Measurements from ENCODE around the gene SFMBT2.

The SFMBT2 gene

DNA sequence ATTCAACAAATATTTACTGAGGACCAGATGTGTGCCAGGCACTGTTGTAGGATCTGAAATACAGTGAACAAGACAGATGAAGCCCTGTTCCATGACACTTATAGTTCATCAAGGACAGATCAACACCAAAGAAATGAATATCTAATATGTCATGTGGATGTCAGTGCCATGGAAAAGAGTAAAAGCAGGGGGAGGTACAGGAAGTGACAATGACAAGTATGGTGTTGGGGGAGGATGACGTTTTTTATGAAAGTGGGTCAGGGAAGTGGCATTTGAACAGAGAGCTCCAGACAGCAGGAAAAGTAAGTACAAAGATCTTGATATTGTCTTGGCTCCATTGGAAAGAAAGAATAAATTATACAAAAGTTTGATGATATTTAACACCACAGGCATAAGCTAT is 7.0 kb upstream of the SFMBT2 start:
- TF ChIP-seq, protein P1, sequence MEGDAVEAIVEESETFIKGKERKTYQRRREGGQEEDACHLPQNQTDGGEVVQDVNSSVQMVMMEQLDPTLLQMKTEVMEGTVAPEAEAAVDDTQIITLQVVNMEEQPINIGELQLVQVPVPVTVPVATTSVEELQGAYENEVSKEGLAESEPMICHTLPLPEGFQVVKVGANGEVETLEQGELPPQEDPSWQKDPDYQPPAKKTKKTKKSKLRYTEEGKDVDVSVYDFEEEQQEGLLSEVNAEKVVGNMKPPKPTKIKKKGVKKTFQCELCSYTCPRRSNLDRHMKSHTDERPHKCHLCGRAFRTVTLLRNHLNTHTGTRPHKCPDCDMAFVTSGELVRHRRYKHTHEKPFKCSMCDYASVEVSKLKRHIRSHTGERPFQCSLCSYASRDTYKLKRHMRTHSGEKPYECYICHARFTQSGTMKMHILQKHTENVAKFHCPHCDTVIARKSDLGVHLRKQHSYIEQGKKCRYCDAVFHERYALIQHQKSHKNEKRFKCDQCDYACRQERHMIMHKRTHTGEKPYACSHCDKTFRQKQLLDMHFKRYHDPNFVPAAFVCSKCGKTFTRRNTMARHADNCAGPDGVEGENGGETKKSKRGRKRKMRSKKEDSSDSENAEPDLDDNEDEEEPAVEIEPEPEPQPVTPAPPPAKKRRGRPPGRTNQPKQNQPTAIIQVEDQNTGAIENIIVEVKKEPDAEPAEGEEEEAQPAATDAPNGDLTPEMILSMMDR (IDR thresholded peaks at IDR 0.05; ENCODE audit: low read depth, low read length, missing control alignments): no peak
- in situ Hi-C loops (cut with HindIII; ENCODE audit: low sequenced_read_pairs): no loop called here
- no peak for DNase-seq (ENCODE audit: low read depth)

DNA sequence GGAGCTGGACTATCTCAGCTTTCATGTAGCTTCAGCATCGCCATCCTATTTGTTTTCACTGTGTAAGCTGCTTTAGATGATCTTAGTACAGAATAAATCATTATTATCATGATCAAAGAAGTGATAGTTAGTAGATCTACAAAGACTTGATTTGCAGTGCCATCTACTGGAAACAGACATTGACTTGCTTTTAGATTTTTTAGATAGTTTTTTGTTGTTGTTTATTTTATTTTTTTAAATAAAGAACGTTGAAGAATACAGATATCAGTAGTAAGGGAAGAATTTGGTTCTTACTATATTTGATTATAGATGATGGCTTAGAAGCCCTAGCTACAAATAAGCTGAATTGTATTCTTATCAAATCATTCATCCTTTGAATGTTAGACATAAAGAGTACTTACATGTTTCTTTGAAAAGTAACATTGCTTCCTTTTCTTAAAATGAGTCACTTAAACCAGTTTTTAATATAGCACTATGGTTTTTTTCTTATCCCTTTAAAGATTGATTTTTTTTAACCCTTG is 6.3 kb upstream of the SFMBT2 start:
- no peak overlapping the region for H3K4me3 ChIP-seq (ENCODE audit: low read depth, low read length)
- DNase-seq (ENCODE audit: low read depth): peak; percentile 53
- TF ChIP-seq, protein P1 (IDR thresholded peaks at IDR 0.05; ENCODE audit: low read depth, low read length, missing control alignments): peak; percentile 28
- in situ Hi-C loops (cut with HindIII; ENCODE audit: low sequenced_read_pairs): no loop called here

More for the DNA sequence above, 7.0 kb upstream of the SFMBT2 start:
- no peak overlapping the region for H3K4me3 ChIP-seq (ENCODE audit: low read depth, low read length)

DNA sequence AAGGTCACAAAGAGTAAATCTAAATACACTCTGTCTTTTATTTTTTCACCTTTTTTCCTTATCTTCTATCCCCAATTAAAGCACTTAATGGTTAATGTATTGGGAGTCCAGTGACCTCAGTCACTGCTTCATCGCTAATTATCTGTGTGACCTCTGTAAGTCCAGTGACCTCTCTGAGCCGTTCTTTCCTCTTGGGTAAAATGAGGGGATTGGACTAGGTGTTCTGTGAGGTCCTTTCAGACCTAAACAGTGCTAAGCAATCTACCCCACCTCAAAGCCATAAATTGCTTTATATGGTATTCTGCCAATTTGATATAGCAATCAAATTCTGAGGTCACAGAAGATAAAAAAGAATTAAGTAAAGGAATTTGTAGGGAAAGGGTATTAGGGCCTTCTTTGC is 3.9 kb upstream of the SFMBT2 start:
- in situ Hi-C loops (cut with HindIII; ENCODE audit: low sequenced_read_pairs): no loop called here
- TF ChIP-seq, protein P1 (IDR thresholded peaks at IDR 0.05; ENCODE audit: low read depth, low read length, missing control alignments): no peak
- no peak overlapping the region for H3K4me3 ChIP-seq (ENCODE audit: low read depth, low read length)
- no peak for DNase-seq (ENCODE audit: low read depth)

DNA sequence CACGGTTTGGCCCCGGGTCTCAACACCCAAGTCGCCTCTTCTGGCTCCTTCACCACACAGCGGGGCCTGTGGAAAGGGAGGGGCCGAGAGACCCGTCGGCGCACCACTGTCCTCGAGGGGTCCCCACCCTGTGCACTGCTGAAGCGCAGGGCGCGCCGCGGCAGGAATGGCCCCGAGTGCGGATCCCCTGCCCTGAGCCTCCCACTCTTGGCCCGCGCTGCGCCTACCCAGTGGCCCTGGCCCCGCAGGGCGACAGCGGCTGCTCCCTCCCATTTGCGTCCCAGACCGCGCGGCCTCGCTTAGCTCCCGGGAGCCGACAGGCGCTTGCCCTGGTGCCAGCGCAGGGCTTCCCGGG is 2.1 kb upstream of the SFMBT2 start:
- DNase-seq (ENCODE audit: low read depth): no peak
- no peak overlapping the region for H3K4me3 ChIP-seq (ENCODE audit: low read depth, low read length)
- in situ Hi-C loops (cut with HindIII; ENCODE audit: low sequenced_read_pairs): no loop called here
- TF ChIP-seq, protein P1 (IDR thresholded peaks at IDR 0.05; ENCODE audit: low read depth, low read length, missing control alignments): no peak

DNA sequence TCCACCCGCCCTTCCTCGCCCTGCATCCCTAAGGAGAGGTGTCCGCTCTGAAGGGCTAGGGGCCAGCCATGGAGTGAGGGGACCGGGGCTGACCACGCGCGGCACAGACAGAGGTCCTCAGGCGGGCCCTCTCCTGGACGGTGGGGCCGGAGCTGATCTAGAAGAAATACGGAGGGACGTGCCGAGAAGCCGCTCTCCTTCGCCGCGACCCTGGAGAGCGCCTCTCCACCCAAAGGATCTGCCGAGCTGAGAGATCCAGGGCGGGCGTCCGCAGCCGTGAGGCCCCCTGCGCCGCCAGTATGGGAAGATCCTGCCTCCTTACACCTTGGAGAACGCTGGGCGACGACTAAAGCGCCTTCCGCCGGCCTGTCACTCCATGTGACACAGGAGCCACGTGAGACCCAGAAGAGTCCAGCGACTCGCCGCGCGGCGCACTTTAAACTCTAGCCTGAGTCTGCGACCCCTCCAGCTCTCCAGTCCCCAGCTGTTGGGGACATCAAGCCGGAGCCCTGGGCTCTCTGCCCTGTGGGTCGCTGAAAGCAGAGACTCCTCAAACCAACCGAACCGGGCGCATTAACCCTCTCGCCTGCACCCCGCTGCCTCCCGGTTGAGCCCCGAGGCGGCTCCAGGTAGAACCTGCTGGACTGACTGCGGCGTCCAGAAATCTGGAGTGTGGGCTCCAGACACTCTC is 1.5 kb upstream of the SFMBT2 start:
- TF ChIP-seq, protein P1 (IDR thresholded peaks at IDR 0.05; ENCODE audit: low read depth, low read length, missing control alignments): no peak
- DNase-seq (ENCODE audit: low read depth): no peak
- in situ Hi-C loops (cut with HindIII; ENCODE audit: low sequenced_read_pairs): no loop called here
- H3K4me3 ChIP-seq (ENCODE audit: low read depth, low read length): no peak overlapping the region

DNA sequence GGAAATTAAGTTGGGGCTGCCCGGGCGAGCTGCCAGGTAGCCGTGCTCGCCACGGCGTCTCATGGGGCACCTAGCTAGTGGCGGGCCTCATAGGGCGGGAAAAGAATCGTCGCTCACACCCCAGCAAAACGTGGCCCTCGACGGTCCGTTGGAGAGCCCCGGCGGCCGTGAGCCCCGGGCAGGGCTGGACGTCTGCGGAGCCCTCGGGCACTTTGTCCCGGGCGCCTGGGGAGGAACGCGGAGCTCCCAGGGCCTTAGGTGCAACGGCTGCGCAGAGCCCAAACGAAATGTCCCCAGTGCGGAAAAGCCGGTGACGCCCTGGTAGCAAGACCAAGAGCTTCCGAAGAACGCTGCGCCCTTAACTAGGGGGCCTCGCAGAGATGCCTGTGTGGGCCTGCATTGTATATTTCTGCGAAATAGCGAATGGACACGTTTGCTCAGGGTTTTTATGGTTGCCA is 866 bp upstream of the SFMBT2 start:
- DNase-seq (ENCODE audit: low read depth): no peak
- in situ Hi-C loops (cut with HindIII; ENCODE audit: low sequenced_read_pairs): no loop called here
- TF ChIP-seq, protein P1 (IDR thresholded peaks at IDR 0.05; ENCODE audit: low read depth, low read length, missing control alignments): no peak
- H3K4me3 ChIP-seq (ENCODE audit: low read depth, low read length): peak overlapping the region; percentile 74

All from astrocyte of the cerebellum (primary cell).